H54 (cell line): Measurements from ENCODE around the gene TMOD3.

Source experiments
- DNase-seq: peaks from one replicate; pipeline ENCODE4 v3.0.0; 2011; ENCODE audit warnings: low spot score, mixed read lengths; ENCODE audit not compliant: insufficient read length
- FAIRE-seq: peaks from 3 replicates; lab custom pipeline; 2011; peaks lifted over from hg19 to GRCh38; lab: Jason Lieb, UNC
- POLR2A ChIP-seq: IDR thresholded peaks from 2 replicates; pipeline ENCODE4 v1.6.1; 2011; ENCODE audit warnings: low read depth, mild to moderate bottlenecking, low read length

Gene TMOD3

DNA sequence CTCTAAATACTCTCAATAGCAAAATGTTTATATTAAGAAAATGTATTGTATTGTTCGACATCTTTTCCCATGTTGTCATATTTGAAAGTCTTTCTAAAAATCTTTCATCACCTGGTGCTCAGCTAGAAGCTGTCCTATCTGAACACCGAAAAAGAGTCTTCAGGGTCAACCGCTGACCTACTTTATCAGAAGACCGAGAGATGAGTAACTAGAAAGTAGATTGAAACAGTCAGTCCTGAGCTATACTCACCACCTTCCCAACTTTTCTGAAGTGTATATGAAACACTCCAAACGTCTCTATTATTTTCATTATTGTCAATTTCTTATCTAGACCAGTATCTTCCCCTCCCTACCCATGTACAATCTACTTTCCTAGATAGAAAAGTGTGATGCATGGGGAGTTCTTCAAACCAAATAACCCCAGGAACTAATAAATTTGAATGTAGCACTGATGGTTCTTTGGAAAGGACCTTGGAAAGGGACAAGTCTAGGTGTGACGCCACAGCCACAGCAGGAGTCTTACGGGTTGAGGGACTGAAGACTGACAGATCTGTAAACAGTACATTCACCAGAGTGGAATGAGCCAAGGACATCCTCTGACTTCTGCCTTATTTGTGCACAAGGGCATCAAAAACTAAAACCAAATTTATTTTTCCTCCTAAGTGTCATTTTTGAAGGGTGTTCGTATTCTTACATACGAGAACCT lies 58.6 kb downstream of the TMOD3 start:
- no peak for DNase-seq

DNA sequence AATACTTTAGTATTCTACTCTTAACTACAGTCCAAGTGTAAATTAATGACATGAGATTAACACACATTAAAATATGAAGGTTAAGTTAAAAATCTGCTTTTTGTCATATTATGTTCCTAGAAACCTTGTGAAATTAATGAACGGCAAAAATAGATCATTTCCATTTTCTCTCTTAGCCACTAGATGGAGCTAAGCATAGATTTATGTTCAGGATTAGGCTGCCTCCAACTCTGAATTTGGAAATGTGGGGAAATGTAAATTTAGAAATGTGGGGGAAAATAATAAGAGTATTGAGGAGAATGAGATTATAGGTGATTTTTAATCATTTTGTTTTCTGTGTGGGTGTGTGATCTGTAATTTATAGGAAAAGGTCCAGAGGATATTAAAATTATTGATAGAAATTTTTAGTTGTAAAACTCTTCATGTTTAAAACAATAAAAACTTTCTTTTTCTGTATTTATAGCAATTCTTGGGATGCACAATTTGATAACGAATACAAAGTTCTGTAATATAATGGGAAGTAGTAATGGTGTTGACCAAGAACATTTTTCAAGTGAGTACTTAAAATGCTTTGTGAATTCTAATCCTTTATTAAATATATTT lies 59.2 kb downstream of the TMOD3 start:
- FAIRE-seq, result no peak
- DNase-seq, result no peak
- TF ChIP-seq POLR2A, result no peak

More for the DNA sequence above, 58.6 kb downstream of the TMOD3 start:
- no peak for TF ChIP-seq POLR2A
- FAIRE-seq, result no peak

DNA sequence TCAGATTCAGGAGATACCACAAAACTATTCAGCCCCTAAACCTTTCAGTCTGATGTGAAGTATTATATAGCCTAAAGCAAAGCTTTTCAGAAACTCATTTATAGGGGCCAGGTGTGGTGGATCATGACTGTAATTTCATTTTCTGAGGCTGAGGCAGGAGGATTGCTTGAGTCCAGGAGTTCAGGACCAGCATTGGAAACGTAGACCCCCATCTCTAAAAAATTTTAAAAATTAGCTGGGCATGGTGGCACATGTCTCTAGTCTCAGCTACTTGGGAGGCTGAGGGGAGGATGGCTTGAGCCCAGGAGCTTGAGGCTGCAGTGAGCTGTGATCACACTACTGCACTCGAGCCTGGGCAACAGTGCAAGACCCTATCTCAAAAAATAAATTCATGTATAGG lies 60.0 kb downstream of the TMOD3 start:
- TF ChIP-seq POLR2A, result no peak
- DNase-seq (no peak), FAIRE-seq (no peak)

DNA sequence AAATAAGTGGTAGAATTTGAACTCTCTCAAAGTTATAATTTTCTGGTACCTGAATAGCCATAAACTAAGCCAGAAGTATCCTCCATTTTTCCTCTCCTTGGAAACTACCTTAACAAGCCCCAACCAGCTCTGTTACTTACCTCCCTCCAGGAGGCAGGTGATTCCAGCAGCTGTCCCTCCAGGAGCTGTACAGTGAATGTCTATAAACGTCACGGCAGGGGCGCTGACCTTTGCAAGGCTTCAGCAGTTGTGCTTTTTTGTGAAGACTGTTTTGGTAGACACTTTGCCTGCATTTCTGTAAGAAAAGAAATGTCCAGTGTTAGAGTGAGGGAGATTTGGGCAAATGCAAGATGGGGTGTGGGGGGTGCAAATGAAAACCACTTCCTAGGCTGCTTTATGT lies 75.0 kb downstream of the TMOD3 start:
- DNase-seq, result no peak
- no peak for FAIRE-seq
- no peak for TF ChIP-seq POLR2A

DNA sequence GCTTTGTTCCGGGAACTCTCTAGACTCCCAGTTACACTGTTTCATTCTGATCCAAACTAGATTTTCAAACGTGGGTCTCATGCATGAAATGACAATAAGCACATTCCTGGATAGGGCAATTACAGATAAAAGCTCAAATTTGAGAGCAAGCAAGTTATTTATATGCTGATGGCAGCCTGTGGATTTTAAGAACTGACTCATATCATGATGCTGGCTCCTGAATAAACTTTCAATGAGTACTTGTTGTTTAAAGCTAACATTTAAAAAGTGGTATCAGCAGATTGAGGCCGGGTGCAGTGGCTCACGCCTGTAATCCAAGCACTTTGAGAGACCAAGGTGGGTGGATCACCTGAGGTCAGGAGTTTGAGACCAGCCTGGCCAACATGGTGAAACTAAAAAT lies 75.5 kb downstream of the TMOD3 start:
- TF ChIP-seq POLR2A, result no peak
- DNase-seq, result no peak
- no peak for FAIRE-seq

DNA sequence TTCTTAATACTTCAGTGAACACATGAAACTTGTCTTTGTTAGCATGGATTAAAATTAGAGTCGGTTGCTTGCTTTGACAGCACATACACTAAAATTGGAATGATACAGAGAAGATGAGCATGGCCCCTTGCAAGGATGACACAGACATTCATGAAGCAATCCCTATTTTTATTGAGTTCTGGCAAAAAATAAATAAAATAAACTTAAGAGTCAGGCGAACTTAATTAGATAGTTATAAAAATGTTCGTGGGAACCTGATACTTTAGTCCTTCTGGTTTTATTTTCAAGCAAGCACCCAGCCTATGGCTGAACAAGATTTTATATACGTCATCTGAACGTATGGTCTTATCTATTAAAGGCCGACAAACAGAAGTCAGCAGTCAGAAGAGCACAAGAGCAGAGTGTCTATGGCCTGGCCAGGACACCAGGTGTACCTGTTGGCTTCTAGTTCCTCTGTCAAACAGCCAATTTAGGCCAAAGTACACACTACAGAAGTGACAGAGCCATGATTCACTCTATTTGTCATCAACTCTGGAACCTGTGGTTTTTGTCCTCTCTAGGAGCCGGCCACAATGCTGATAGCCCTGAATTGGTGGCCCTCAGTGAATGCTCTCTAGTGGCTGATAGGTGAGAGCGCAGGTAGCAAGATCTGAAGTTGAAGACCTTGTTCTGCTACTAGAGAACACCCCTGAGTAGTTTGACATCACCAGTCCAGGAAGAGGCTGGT lies 77.8 kb downstream of the TMOD3 start:
- TF ChIP-seq POLR2A, result no peak
- DNase-seq, result peak; percentile 11
- FAIRE-seq, result peak; percentile 84

DNA sequence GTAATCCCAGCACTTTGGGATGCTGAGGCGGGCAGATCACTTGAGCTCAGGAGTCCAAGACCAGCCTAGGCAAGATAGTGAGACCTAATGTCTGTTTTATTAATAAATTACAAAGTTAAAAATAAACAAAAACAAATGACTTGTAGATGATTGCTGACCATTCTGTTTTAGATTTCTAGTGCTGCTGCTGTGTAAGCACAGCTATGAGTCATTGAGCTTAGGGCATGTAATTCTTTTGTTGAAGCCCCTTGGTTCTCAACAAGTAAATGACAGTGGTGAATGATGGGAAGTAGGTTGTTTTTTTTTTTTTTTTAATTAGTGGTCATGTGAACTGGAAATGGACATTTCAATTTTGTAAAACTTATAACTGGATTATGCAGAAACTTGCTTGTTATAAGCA lies 78.9 kb downstream of the TMOD3 start:
- no peak for TF ChIP-seq POLR2A
- FAIRE-seq (no peak), DNase-seq (no peak)

DNA sequence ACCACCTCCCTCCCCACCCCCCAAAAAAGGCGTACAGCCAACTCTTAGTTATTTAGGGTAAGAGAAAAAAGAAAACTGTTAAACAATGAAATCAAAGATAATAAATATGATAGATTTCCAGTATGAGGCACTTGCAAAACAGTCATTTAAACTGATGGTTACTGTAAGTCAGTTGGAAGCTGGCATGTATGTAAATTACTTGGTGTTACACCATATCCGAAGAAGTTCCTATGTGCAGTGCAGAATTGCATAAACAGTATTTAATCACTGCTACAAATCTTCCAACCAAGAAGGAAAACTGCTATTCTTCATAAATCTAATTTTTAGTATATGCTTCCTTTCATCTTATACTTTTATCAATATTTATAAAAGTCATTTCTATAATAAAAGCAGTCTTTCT lies 80.1 kb downstream of the TMOD3 start:
- DNase-seq (no peak), FAIRE-seq (no peak)
- no peak for TF ChIP-seq POLR2A

DNA sequence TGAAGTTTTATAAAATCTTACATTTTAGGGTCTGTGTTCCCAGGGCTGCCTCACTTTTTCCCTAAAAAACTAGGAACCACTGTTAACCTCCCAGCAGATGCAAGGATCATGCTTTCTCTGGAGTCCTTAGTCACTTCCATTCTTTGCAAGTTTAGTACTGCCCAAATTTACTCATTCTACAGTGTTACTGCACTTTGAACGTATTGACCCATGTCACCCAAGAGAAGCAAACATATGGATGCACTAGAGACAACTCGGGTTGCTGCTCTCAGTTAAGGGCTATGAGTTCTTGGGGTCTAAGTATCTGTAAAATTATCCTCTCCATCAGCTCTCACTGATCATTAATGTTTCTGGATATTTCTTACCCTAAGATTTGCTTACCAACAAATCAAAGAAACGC lies 83.1 kb downstream of the TMOD3 start:
- no peak for FAIRE-seq
- DNase-seq, result no peak

DNA sequence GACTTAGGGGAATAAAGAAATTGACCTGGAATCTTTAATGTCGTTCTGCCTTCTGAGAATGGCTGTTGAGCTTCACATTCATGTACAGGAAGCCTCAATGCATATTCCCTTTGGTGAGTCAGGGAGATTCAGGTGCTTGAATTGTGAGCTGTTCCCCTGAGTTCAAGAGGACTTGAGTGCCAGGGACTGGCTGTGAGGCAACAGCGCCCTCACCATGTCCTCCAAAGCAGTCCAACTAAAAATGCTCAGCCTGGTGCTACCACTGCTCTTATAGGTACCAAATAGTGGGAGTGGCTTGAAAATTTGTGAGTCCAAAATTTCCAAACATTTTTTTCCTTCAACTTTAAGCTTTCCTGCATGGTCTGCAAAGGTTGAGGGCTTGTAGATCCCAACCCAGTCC lies 88.0 kb downstream of the TMOD3 start:
- FAIRE-seq (peak; percentile 30), DNase-seq (peak; percentile 17)
- no peak for TF ChIP-seq POLR2A

More for the DNA sequence above, 83.1 kb downstream of the TMOD3 start:
- no peak for TF ChIP-seq POLR2A

DNA sequence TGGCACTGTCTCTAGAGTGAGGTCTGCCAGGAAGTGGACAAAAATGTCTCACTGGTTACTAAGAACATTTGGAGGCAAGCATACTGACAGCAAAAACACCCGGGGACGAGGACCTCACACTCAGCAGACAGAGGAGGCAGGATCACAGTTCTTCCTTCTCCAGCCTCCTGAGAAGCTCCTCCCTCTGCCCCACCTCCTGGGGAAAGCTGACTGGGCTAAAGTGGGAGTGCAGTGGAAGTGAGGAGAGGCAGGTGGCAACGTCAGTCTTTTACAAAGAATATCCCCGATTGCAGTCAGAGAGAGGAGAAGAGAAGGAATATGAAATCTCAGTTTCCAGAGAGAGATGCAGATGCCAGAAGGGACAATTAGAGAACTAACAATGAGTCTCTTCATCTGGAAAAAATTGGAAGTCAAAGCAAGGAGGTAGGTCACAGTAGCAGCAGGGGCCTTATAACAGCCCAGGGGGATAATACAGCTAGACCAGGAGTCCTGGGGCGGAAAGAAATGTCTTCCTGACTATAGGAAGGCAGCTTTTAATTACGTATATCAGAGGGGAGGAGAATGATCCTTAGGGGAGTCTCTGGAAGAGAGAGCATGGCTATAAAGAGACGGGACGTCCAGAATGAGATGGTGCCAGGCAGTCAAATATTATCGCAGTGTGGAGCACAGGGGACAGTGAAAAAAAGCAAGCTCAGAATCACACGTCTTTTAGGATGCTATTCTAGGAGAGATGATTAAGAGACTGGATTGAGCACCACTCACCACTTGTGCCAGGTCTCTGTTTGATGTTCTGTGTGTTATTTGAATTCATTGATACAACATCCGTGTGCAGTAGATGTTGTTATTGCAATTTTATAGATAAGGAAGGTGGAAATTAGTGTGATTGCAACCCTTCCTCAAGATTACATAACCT lies 95.0 kb downstream of the TMOD3 start:
- FAIRE-seq, result no peak

DNA sequence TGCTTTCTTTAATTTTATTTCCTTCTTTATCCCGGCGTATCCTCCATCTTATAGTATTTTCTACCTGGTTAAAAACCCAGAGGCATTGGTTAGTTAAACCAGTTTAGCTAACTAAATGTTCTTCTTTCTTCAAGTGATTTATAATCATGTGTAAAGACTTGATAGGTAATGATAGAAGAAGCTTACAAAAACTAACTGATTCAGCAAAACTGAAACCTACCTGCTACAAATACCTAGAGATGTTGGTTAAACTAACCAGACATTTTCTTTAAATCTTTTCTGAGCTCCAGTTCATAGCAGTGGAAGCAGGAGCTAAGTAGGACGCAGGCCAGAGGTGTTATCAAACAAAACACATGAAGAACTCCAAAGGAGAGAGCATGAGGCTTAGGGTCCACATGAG lies 97.4 kb downstream of the TMOD3 start:
- TF ChIP-seq POLR2A, result no peak
- no peak for DNase-seq
- no peak for FAIRE-seq

More for the DNA sequence above, 95.0 kb downstream of the TMOD3 start:
- TF ChIP-seq POLR2A, result no peak
- no peak for DNase-seq

DNA sequence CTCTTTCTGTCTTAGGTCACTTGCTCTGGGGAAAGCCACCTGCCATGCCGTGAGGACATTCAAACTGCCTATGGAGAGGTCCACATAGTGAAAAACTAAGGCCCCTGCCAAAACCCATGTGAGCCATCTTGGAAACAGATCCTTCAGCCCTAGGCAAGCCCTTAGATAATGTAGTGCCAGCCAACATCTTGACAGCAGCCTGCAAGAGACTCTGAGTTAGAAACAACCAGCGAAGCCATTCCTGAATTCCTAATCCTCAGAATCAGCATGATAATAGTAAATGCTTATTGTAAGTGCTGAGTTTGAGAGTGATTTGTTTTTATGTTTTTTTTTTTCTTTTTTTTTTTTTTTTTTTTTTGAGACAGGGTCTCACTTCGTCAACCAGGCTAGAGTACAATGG lies 101.6 kb downstream of the TMOD3 start:
- DNase-seq (no peak), FAIRE-seq (no peak)
- no peak for TF ChIP-seq POLR2A
